Aorta (tissue), 5 donors: ENCODE results near the gene PAX1. TPM values are rescaled to one million over a fixed set of nuclear protein-coding genes. Genes with fewer than 3 reads are reported as not detected.

ENCODE experiments used
- ATAC-seq: fragments of 200-7000 bp; cut with Tn5 transposase; one replicate; pipeline ENCODE4 v1.9.1; 2022; ENCODE audit warnings: moderate library complexity; ENCODE audit not compliant: low FRiP score
- DNase-seq, 2 donors: peaks; one replicate each; pipeline ENCODE4 v3.0.0-alpha.2; 2020
- H3K27ac ChIP-seq, 2 donors: one replicate each; pipeline ENCODE4 v1.5.1; 2013; ENCODE audit warnings: low read length in 2 of 2, mild to moderate bottlenecking in 2 of 2, moderate library complexity in 2 of 2, control low read depth in 1 of 2, inconsistent platforms in 1 of 2, low read depth in 1 of 2
- H3K27me3 ChIP-seq, 2 donors: one replicate each; pipeline ENCODE4 v1.6.1; 2013; ENCODE audit warnings: control low read depth in 1 of 2, low read length in 1 of 2, mild to moderate bottlenecking in 1 of 2, moderate library complexity in 1 of 2; ENCODE audit not compliant: insufficient read depth in 2 of 2, control insufficient read depth in 1 of 2
- H3K36me3 ChIP-seq, 2 donors: one replicate each; pipeline ENCODE4 v1.6.1; 2013; ENCODE audit warnings: control low read depth in 1 of 2, low read length in 1 of 2, mild to moderate bottlenecking in 1 of 2; ENCODE audit not compliant: insufficient read depth in 2 of 2, control insufficient read depth in 1 of 2
- H3K4me1 ChIP-seq, 2 donors: one replicate each; pipeline ENCODE4 v1.6.1; 2013; ENCODE audit warnings: low read length in 2 of 2, control low read depth in 1 of 2, mild to moderate bottlenecking in 1 of 2, moderate library complexity in 1 of 2; ENCODE audit not compliant: insufficient read depth in 2 of 2, control insufficient read depth in 1 of 2
- H3K4me3 ChIP-seq, 2 donors: one replicate each; pipeline ENCODE4 v1.5.1; 2013; ENCODE audit warnings: low read length in 2 of 2, control low read depth in 1 of 2, mild to moderate bottlenecking in 1 of 2
- H3K9me3 ChIP-seq: one replicate; pipeline ENCODE4 v1.6.1; 2013; ENCODE audit warnings: mild to moderate bottlenecking, low read length; ENCODE audit not compliant: control insufficient read depth
- WGBS, 2 donors: extraction: QIAGEN DNeasy Blood & Tissue Kit; methylation state at CpG; one replicate each; pipeline ENCODE4 v1.1.7; 2013; 5-methylcytosine and 5-hydroxymethylcytosine counted together
- intact Hi-C, 2 donors: fragments of 100-400 bp; cut with DNase I; formaldehyde crosslinking; loops; one replicate each; pipeline versions ENCODE4 v1.14.2 to v1.15.0; 2022
- polyA plus RNA-seq, 2 donors: library from polyadenylated mRNA; stranded (reverse); fragments of 200-250 nt; gene quantifications; one replicate each; pipeline ENCODE4 v1.2.3, GENCODE V29; 2013
- total RNA-seq, 2 donors: library from RNA; stranded (reverse); fragmentation: NEBNext Ultra II Directional; extraction: Animal tissue kit (Norgen Biotek cat#: 25700); gene quantifications; one replicate each; pipeline ENCODE4 v1.2.1, GENCODE V29; 2021
- donor health status: healthy with polysubstance abuse.
- donor health status: Bipolar disorder and iron deficiency.
- donor health status: DM: no; HTN: no; CAD: no.
- donor health status: DM: no; HTN: no; CAD: no.
- donor health status: DM: yes; HTN: yes; CAD: no.

The PAX1 gene
- total and polyA plus RNA-seq, 4 donors = not detected

GRCh38 chr20:21707999-21708737 lies 2.7 kb downstream of the PAX1 start:
- no peak overlapping the region for H3K4me3 ChIP-seq
- intact Hi-C loops = no loop called here
- ATAC-seq (no peak), DNase-seq (no peak)
- H3K27ac ChIP-seq = no peak overlapping the region
- no peaks in the 10 kb centered on the region for H3K9me3 ChIP-seq
- WGBS, 2 donors = 17 to 25% methylated on average over 33 of the region's 33 CpGs
- H3K27me3 ChIP-seq = peaks cover 0 to 2% of the 10 kb centered on the region in 2 donors
- no peaks in the 10 kb centered on the region for H3K4me1 ChIP-seq
- no peaks in the 10 kb centered on the region for H3K36me3 ChIP-seq

- no peak overlapping the region for H3K27ac ChIP-seq
- no peaks in the 10 kb centered on the region for H3K36me3 ChIP-seq
- no peak for ATAC-seq
- H3K4me1 ChIP-seq = no peaks in the 10 kb centered on the region
- H3K27me3 ChIP-seq = peaks cover 0 to 2% of the 10 kb centered on the region in 2 donors
- WGBS, 2 donors = 12 to 16% methylated on average over 43 of the region's 43 CpGs
- H3K9me3 ChIP-seq = no peaks in the 10 kb centered on the region
- intact Hi-C loops = no loop called here
- no peak for DNase-seq
- H3K4me3 ChIP-seq = no peak overlapping the region
Measured at GRCh38 chr20:21708738-21709534, 3.5 kb downstream of the PAX1 start.

- ATAC-seq (no peak), DNase-seq (no peak)
- Histone ChIP-seq H3K4me1 (no peaks in the 10 kb centered on the region), H3K27me3 (peaks cover 0 to 2% of the 10 kb centered on the region in 2 donors), H3K4me3 (no peak overlapping the region), H3K9me3 (no peaks in the 10 kb centered on the region), H3K27ac (no peak overlapping the region), H3K36me3 (no peaks in the 10 kb centered on the region)
- intact Hi-C loops = no loop called here
- WGBS, 2 donors = 16 to 37% methylated on average over 6 of the region's 6 CpGs
Measured at GRCh38 chr20:21709535-21709904, 4.1 kb downstream of the PAX1 start.

GRCh38 chr20:21710341-21710740 lies 4.9 kb downstream of the PAX1 start:
- H3K9me3 ChIP-seq = no peaks in the 10 kb centered on the region
- ATAC-seq (no peak), DNase-seq (no peak)
- H3K27ac ChIP-seq = no peak overlapping the region
- H3K27me3 ChIP-seq = no peaks in the 10 kb centered on the region
- 29 to 42% methylated on average over 3 of the region's 3 CpGs for WGBS, 2 donors
- intact Hi-C loops = loop anchor here in 1 of 2 donors (10.0 kb wide), 1 partner anchor 594 kb away; no protein-coding TSS in a partner anchor
- no peaks in the 10 kb centered on the region for H3K4me1 ChIP-seq
- no peak overlapping the region for H3K4me3 ChIP-seq
- no peaks in the 10 kb centered on the region for H3K36me3 ChIP-seq

GRCh38 chr20:21710863-21711431 lies 5.5 kb downstream of the PAX1 start:
- WGBS, 2 donors = 45 to 70% methylated on average over 5 of the region's 5 CpGs
- Histone ChIP-seq H3K4me3 (no peak overlapping the region), H3K9me3 (no peaks in the 10 kb centered on the region), H3K4me1 (no peaks in the 10 kb centered on the region), H3K27ac (no peak overlapping the region), H3K27me3 (no peaks in the 10 kb centered on the region), H3K36me3 (no peaks in the 10 kb centered on the region)
- DNase-seq (no peak), ATAC-seq (no peak)
- intact Hi-C loops = loop anchor here in 1 of 2 donors (10.0 kb wide), 1 partner anchor 594 kb away; no protein-coding TSS in a partner anchor

DNA sequence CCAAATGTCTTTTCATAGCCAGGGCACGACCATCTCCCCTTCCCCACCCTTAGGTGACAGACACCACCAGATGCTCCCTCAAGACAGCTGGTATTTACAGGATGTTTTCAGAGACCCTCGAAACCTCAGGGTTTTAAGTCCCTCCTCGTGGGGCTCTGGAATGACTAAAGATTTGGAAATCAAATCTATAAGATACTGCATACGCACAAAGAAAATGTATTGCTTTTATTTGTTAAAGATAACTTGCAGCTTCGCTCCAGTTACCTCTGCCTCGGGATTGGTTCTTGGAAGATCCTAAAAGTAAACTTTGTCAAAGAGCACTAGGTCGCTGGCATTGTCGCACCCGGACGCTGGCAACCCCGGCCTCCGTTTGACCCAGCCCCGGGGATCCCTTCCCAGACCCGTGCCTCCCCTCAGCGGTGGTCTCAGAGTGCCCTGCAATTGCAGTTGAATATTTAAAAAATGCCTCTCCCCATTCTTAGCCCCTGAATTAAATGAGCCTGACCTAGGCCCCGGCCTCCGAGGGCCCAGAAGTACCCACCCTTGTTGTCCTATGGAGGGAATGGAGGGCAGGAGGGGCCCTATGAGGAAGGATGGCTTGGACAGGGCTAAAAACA lies 7.1 kb downstream of the PAX1 start:
- Histone ChIP-seq H3K4me1 (no peaks in the 10 kb centered on the region), H3K9me3 (no peaks in the 10 kb centered on the region), H3K27ac (no peak overlapping the region), H3K36me3 (no peaks in the 10 kb centered on the region), H3K27me3 (peaks cover 0 to 2% of the 10 kb centered on the region in 2 donors), H3K4me3 (no peak overlapping the region)
- ATAC-seq (no peak), DNase-seq (no peak)
- 20 to 36% methylated on average over 17 of the region's 17 CpGs for WGBS, 2 donors
- intact Hi-C loops = loop anchor here in 1 of 2 donors (10.0 kb wide), 1 partner anchor 592 kb away; no protein-coding TSS in a partner anchor

GRCh38 chr20:21713470-21713869 lies 8.0 kb downstream of the PAX1 start:
- Histone ChIP-seq H3K36me3 (no peaks in the 10 kb centered on the region), H3K4me1 (no peaks in the 10 kb centered on the region), H3K27ac (no peak overlapping the region), H3K27me3 (peaks cover 0 to 2% of the 10 kb centered on the region in 2 donors), H3K4me3 (no peak overlapping the region), H3K9me3 (no peaks in the 10 kb centered on the region)
- DNase-seq (no peak), ATAC-seq (no peak)
- WGBS, 2 donors = 11 to 18% methylated on average over 15 of the region's 15 CpGs
- intact Hi-C loops = loop anchor here in 1 of 2 donors (10.0 kb wide), 1 partner anchor 591 kb away; no protein-coding TSS in a partner anchor

- intact Hi-C loops = loop anchor here in 1 of 2 donors (10.0 kb wide), 1 partner anchor 591 kb away; no protein-coding TSS in a partner anchor
- no peak for DNase-seq
- no peak overlapping the region for H3K4me3 ChIP-seq
- H3K27me3 ChIP-seq = peaks cover 0 to 2% of the 10 kb centered on the region in 2 donors
- no peaks in the 10 kb centered on the region for H3K9me3 ChIP-seq
- H3K36me3 ChIP-seq = no peaks in the 10 kb centered on the region
- H3K27ac ChIP-seq = no peak overlapping the region
- no peak for ATAC-seq
- WGBS, 2 donors = 7 to 17% methylated on average over 26 of the region's 26 CpGs
- no peaks in the 10 kb centered on the region for H3K4me1 ChIP-seq
Measured at GRCh38 chr20:21713901-21714296, 8.4 kb downstream of the PAX1 start.
